A204.1 (cell line): Measurements from ENCODE around the gene MCM3.

Experiments used
- FAIRE-seq: peaks from 2 replicates; lab custom pipeline; 2012; peaks lifted over from hg19 to GRCh38; lab: Jason Lieb, UNC

MCM3 gene

GRCh38 chr6:52284460-52285176 is at the start of gene MCM3:
Gene MCM3 (minus strand): TSS chr6:52284742. CDS start chr6:52284674, 68 bp downstream.
- peak; percentile 99 for FAIRE-seq

DNA sequence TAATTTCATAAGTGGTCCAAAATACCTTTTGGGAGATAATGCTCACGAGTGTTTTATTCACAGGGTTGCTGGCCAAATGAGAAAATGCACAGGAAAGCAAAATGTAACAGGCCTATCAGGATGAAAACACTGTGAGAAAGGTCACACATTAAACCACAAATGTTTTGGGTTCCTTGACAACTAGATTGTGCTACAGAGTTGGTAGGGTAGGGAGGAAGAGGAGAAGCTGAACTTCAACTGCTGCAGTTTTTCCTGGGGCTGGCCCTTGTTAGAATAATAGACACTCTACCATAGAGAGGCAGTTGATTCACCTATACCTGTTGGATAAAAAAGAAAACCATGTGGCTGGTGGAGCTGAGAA is 49.3 kb upstream of the MCM3 start:
- FAIRE-seq, result no peak

- FAIRE-seq, result no peak
Measured at GRCh38 chr6:52331793-52332457, 47.4 kb upstream of the MCM3 start.

DNA sequence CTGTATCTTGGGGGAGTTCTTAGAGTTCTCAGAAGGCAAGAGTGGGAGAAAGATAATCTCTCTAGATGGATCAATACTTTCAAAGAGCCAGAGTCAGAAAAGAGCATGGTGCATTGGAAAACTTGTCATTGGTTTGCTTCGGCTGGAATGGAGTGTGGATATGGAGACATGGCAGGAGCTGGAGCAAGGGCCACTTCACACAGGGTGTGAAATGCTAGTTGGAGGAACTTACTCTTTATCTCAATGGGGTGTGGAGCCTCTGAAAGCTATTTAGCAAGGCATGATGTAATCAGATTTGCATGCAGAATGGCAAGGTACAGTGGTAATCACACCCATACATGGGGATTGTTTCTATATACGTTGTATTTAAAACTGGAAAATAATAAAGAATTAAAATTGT is 45.9 kb upstream of the MCM3 start:
- no peak for FAIRE-seq

DNA sequence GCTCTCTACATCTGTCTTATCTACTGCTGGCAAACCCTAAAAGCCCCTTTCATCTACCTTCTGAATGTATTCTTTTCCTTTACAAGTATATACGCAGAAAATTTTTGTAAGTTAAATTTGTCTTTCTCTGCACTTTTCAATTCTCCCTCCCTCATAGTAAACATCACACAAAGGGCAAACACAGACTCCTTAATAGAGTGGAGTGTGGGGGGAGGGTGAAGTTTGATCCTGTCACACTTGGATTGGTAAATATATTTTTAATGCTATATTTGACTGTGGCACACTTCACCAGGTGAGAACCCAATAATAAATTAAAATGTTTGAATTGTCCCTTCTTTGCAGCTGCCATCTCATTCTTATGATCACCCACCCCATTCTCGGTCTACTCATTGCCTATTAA is 44.2 kb upstream of the MCM3 start:
- FAIRE-seq, result no peak

- FAIRE-seq, result no peak
Measured at GRCh38 chr6:52328303-52328662, 43.7 kb upstream of the MCM3 start.

DNA sequence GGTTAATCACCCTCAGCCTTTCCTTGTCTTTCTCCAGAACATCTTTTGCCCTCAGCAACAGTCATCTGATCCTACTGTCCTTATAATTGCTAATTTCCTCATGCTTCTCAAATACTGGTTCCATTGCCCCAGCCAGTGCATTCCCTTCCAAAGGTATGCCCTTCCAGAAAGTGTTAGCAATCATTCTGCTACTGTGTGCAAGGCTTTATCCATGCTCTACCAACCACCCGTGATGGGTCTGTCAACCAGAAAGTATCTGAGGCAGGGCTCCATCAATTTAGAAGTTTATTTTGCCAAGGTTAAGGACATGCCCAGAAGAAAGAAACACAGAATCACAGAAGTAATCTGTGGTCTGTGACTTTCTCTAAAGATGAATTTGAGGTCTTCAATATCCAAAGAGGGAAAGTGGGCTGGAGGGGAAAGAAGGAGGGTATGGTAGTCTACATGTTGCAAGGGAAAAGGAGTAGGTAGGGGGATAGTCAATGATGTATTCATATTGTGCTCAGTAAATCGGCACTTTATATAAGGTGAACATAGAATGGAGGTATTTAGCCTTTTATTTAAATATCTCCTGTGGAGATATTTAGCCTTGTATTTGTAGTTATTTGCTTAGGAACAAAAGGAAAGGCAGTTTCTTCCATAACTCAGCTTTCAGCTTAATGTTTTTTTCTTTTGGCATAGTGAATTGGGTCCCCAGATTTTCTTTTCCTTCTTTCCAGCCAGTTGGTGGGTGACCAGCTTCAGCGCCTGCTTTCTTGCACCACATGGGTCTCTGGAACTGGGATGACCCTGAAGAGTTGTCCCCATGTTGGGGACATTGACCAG is 42.2 kb upstream of the MCM3 start:
- no peak for FAIRE-seq

GRCh38 chr6:52325695-52326471 is 41.3 kb upstream of the MCM3 start:
- FAIRE-seq, result no peak

DNA sequence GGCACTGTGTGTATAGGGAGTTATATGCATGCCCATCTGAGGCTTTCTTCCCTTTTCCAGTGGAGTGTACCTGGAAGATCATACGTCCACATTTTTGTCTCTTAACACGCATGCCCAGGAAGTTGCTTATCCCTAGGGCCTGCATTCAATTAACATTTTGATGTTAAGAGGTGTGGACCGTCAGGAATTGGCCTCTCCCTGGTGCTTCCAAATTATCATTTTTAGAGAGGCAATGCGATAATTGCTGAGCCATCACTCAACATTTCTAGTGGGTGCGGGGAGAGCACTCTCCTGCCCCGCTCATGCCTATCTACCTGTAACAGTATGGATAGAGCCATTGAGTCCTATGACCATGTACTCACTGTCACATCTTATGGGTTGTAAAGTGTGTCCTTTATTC is 39.6 kb upstream of the MCM3 start:
- FAIRE-seq, result no peak

DNA sequence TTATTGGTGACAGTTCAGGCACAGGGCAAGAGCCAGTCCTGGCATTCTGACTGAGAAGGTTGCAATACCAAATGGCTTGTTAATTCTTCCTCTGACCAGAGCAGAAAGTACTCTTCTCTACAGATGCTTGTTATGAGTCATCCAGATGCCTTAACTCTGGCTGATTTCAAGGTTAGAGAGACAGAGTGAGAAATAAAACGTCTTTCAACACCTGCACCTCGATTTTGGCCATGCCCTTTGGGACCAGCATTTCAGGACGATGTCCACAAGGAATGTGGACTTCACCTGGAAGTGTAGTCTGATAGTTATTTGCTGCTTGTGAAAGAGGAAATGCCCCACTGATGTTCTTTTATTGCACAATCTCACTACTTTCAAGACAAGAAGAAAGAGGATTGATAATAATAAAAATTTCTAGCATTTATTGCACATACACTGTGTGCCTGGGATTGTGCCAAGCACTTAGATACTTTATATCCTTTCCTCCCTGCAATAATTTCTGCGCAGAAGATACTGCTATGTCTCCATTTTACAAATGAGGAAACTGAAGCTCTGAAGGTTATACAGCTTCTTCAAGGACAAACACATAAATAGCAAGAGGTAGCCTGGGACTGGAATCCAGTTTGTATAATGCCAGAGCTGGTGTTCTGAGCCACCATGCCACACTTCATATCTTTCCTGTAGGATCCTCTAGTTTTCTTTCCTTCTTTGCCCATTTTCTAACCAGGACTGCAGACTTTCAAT is 33.5 kb upstream of the MCM3 start:
- no peak for FAIRE-seq

- no peak for FAIRE-seq
Measured at GRCh38 chr6:52317211-52317610, 32.7 kb upstream of the MCM3 start.

- no peak for FAIRE-seq
Measured at GRCh38 chr6:52314752-52315151, 30.2 kb upstream of the MCM3 start.

DNA sequence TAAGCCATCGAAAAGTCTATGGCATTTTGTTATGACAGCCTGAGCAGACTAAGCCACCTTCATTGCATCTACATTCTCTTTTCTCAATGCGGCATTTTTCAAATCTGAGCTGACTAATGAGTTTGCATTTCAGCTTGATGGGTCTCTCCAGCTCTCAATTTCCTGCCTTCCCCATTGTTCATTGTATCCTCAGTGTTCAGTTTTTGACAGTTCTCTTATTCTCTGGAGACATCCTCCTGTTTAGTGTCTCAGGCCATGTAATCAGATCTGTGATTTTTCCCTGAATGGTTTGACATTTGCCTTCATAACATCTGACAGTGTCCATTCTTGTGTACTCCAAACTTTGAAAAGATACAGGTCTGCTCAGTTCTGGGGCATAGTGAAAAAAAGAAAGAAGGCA is 27.9 kb upstream of the MCM3 start:
- no peak for FAIRE-seq

GRCh38 chr6:52310932-52311331 is 26.4 kb upstream of the MCM3 start:
- no peak for FAIRE-seq

- FAIRE-seq, result no peak
Measured at GRCh38 chr6:52307900-52308372, 23.4 kb upstream of the MCM3 start.

DNA sequence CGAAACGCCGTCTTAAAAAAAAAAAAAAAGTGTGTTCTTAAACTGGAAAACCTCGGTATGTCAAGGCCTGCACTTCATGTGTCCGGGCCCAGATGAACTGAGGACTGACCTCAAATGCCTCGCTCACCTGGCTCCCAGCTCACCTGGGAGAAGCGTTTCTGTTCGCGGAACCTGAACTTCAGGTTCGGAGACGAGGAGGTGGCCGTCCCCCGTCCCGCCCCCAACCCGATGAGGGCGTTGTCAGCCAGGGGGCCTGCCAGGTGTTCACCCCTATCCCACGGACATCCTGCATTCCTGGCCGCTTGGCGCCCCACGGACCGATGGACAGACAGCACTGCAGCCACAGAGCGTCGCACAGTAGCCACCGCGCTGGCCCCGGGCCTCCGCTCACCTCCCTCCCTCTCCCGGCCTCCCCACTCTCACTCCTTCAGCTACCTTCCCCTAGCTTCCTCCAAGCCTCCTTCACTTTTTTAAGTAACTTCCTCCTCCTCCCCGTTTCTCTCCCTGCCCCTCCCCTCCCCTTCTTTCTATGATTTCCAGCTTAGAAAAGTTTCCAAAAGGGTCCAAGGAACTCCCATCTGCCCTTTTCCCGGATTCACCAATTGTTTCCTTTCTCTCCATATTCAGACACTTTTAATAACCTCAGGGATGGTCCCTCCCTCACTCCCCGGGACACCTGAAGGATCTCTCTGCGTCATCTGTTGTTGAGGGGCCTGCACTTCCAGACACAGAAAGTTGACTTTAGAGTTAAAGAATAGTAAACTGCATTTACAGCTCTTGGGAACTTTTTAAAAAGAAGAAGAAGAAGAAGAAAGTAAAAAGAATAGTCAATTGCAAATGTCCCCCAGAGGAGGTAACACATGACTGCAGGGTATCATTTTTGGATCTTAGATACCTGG is 22.7 kb upstream of the MCM3 start:
- FAIRE-seq, result no peak

DNA sequence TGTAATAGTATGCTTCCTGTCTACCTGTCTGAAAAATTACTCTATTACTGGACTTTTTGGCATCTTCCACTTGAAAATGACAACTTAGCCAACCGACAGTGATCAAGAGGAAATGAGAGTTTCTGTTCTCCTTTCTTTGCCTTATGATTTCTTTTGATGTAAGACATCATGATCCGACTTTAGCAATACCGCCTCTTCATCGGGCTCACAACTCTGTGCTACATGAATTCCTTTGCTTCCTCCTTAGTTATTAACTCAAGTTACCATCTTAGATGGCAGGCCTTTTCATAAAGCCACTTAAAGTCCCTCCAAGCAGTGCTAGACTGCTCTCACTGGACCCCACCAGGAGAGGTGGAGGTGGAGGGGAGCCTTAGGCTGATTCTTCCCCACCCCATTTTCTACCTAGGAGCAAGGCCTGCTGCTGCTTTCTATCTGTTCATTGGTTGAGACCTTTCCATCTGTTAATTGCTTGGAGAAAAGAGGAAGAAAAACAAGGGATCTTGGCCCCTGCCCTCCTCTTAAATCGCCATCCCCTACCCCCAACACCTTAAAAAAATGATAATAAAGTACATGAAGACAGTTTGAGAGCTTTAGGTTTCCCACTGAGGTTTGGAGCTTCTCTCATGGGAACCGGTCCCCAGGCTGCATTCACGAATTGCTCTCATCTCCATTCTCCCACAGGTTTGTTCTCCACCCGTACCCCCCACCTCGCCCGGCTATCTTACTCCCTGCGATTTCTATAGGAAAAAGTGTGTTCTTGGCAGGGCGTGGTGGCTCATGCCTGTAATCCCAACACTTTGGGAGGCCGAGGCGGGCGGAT is 21.6 kb upstream of the MCM3 start:
- FAIRE-seq, result no peak

DNA sequence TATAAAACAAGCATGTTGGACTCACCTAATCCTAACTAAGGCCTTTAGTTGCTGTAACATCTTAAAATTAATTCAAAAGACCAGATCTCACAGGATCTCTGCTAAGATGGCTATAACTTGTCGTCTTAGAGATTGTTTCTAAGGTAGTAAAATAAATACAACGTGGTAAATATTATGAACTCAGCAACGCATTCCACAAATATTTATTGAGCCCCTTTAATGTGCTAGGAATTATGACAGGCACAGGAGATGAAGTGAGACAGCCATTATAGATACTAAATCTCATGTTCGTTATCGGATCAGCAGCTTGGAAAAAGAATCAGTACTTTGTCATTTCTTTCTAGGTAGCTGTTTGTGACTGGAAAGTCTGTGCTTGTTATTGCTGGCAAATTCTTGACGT is 20.9 kb upstream of the MCM3 start:
- no peak for FAIRE-seq

DNA sequence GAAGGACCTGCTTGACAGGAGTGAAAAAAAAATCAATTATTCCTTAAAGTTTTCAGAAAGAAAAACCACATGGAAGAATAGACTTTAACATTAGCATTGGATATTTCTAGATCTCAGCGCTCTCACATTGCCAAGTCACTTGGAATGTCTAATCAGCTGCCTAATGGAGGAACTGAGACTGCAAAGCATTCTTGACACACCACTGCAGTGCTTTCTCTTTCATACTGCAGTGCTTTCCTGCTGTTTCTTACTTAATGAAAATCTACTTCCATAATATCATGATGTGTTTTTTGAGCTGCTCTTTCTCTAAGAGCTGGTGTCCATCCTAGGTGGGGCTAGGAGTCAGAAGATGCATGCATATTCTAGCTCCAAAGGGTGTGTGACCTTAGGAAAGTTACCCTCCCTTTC is 20.4 kb upstream of the MCM3 start:
- no peak for FAIRE-seq

GRCh38 chr6:52303178-52303577 is 18.6 kb upstream of the MCM3 start:
- FAIRE-seq, result no peak
